ENCODE data around the gene ZNF784.

GRCh38 chr19:55588738-55589137 lies 35.6 kb downstream of the ZNF784 start:
- no peak for TF ChIP-seq CTCF (IDR thresholded peaks at IDR 0.05)
- TF ChIP-seq POLR2A (IDR thresholded peaks at IDR 0.05): no peak
